Endodermal cell (in vitro differentiated cells): ENCODE measurements around the gene AKT3. TPM values are rescaled to one million over a fixed set of nuclear protein-coding genes. Genes with fewer than 3 reads are reported as not detected.
"Not testable (repeated sequence)": the region's sequence is repeated elsewhere in the genome, so short reads cannot be mapped to it uniquely, and the experiment has no call there.

Experiments
- DNase-seq: peaks from one replicate; pipeline ENCODE4 v3.0.0-alpha.2; 2017
- H3K27ac ChIP-seq: 2 replicates; pipeline ENCODE4 v1.5.1; 2013; ENCODE audit warnings: mild to moderate bottlenecking, low read depth, low read length, moderate library complexity
- H3K27me3 ChIP-seq: 2 replicates; pipeline ENCODE4 v1.6.1; 2013; ENCODE audit warnings: mild to moderate bottlenecking, low read length, moderate library complexity; ENCODE audit not compliant: insufficient read depth, control insufficient read depth, poor library complexity, severe bottlenecking
- H3K36me3 ChIP-seq: 2 replicates; pipeline ENCODE4 v1.7.0; 2013; ENCODE audit warnings: mild to moderate bottlenecking, low read length, moderate library complexity; ENCODE audit not compliant: control insufficient read depth, insufficient read depth
- H3K4me1 ChIP-seq: one replicate; pipeline ENCODE4 v1.7.0; 2013; ENCODE audit warnings: low read length; ENCODE audit not compliant: control insufficient read depth, insufficient read depth
- H3K4me3 ChIP-seq: 2 replicates; pipeline ENCODE4 v1.5.1; 2013; ENCODE audit warnings: mild to moderate bottlenecking, low read length, moderate library complexity
- H3K9ac ChIP-seq: 2 replicates; pipeline ENCODE4 v1.6.1; 2013; ENCODE audit warnings: mild to moderate bottlenecking, low read length, moderate library complexity; ENCODE audit not compliant: poor library complexity, severe bottlenecking; ENCODE audit errors: extremely low read depth
- H3K9me3 ChIP-seq: 2 replicates; pipeline ENCODE4 v1.6.1; 2013; ENCODE audit warnings: mild to moderate bottlenecking, low read length, moderate library complexity; ENCODE audit not compliant: control insufficient read depth
- H3K27ac Mint-ChIP-seq: 2 replicates; pipeline ENCODE4 v1.8.0; 2020; ENCODE audit warnings: mixed read lengths
- H3K27me3 Mint-ChIP-seq: 2 replicates; pipeline ENCODE4 v1.8.0; 2021; ENCODE audit warnings: mild to moderate bottlenecking, mixed read lengths; ENCODE audit not compliant: insufficient read depth
- H3K36me3 Mint-ChIP-seq: 2 replicates; pipeline ENCODE4 v1.8.0; 2020; ENCODE audit warnings: low read depth, mixed read lengths
- H3K4me1 Mint-ChIP-seq: 2 replicates; pipeline ENCODE4 v1.8.0; 2020; ENCODE audit warnings: mixed read lengths
- H3K4me3 Mint-ChIP-seq: 2 replicates; pipeline ENCODE4 v1.8.0; 2020; ENCODE audit warnings: mild to moderate bottlenecking, moderate library complexity, mixed read lengths
- H3K9me3 Mint-ChIP-seq: 2 replicates; pipeline ENCODE4 v1.8.0; 2020; ENCODE audit warnings: mild to moderate bottlenecking, mixed read lengths
- WGBS, 2 experiments: methylation state at CpG; one replicate each; pipeline versions ENCODE4 v1.1.5 to v1.1.7; 2013; ENCODE audit warnings: missing lambda C conversion rate in 2 of 2, mixed read lengths in 1 of 2; ENCODE audit not compliant: insufficient coverage in 1 of 2, insufficient read length in 1 of 2; 5-methylcytosine and 5-hydroxymethylcytosine counted together
- total RNA-seq, 2 donors: library from RNA; stranded (reverse); fragmentation: NEBNext Ultra II Directional in 1 of 2; extraction: Animal tissue kit (Norgen Biotek cat#: 25700) in 1 of 2; gene quantifications; 2 replicates in 1 of 2; 3 replicates in 1 of 2; pipeline ENCODE4 v1.2.1, GENCODE V29; 2021
- TF ChIP-seq, protein P1 (sequence below): fragments of 200-600 bp; sonication (generic); conservative IDR thresholded peaks from 2 replicates; pipeline ENCODE4 v1.5.0; 2021; ENCODE audit warnings: antibody characterized with exemption, mild to moderate bottlenecking

The AKT3 gene
- total RNA-seq, 2 donors from 2014 or later: 38.2 to 49.1 TPM

DNA sequence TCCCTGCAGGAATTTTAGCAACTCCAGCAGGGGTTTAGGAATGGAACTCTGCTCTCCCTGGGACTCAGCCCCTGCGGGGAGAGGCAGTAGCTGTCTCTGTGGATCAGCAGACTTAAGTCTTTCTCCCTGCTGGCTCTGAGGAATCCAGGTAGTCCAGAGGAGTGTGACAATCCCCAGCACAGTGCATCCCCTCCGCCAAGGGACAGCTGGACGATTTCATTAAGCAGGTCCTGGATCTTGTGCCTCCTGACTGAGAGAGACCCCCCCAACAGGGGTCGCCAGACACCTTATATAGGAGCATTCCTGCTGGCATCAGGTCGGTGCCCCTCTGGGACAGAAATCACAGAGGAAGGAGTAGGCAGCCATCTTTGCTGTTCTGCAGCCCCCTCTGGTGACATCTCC, 30.6 kb downstream of the AKT3 start:
- DNase-seq: peak; percentile 85
- no peak overlapping the region for H3K4me3 ChIP-seq
- WGBS, 2 experiments: 79 to 80% methylated on average over 5 of the region's 5 CpGs
- Mint-ChIP-seq H3K4me1 (no peaks in the 10 kb centered on the region), H3K9me3 (peaks cover 37% of the 10 kb centered on the region), H3K27ac (peak overlapping the region; percentile 37), H3K36me3 (peaks cover 36% of the 10 kb centered on the region), H3K4me3 (no peak overlapping the region), H3K27me3 (no peaks in the 10 kb centered on the region)
- H3K4me1 ChIP-seq: peaks cover 8% of the 10 kb centered on the region
- TF ChIP-seq, protein P1, sequence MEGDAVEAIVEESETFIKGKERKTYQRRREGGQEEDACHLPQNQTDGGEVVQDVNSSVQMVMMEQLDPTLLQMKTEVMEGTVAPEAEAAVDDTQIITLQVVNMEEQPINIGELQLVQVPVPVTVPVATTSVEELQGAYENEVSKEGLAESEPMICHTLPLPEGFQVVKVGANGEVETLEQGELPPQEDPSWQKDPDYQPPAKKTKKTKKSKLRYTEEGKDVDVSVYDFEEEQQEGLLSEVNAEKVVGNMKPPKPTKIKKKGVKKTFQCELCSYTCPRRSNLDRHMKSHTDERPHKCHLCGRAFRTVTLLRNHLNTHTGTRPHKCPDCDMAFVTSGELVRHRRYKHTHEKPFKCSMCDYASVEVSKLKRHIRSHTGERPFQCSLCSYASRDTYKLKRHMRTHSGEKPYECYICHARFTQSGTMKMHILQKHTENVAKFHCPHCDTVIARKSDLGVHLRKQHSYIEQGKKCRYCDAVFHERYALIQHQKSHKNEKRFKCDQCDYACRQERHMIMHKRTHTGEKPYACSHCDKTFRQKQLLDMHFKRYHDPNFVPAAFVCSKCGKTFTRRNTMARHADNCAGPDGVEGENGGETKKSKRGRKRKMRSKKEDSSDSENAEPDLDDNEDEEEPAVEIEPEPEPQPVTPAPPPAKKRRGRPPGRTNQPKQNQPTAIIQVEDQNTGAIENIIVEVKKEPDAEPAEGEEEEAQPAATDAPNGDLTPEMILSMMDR: peak; percentile 54
- peaks cover 24% of the 10 kb centered on the region for H3K9me3 ChIP-seq
- H3K27me3 ChIP-seq: no peaks in the 10 kb centered on the region
- H3K9ac ChIP-seq: no peak overlapping the region
- peaks cover 3% of the 10 kb centered on the region for H3K36me3 ChIP-seq
- H3K27ac ChIP-seq: no peak overlapping the region

DNA sequence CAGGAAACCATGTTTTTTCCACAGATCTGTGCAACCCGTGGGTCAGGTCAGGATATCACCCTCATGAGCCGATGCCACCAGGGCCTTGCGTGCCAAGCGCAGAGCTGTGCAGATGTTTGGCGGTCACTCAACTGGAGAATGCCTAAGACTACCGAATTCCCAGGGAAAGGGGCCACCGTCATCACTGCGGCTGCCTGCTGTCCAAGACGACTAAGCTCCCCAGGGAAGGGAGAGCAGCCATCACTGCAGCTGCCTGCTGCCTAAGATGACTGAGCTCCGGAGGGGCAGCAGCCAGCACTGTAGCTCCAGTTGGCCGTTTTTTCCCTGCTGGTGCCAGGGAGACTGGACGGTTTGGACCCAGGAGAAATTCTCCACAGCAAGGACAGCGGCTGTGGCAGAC, 31.1 kb downstream of the AKT3 start:
- no peak for DNase-seq

DNA sequence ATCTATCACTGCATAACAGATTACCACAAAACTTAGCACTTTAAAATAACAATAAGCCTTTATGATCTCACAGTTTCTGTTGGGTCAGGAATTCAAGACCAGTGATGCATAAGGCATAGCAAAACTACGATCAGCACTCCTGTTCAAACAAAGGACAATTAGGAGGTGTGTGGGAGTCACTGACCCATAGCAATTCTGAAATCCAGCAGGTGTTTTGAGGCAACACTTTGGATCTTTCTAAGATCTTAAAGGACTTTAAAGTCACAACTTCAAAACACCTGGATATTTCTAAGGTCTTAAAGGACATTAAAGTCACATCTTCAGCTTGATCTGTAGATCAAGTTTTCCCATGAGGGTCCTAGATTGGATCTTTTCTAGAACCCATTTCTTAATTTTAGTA, 35.3 kb downstream of the AKT3 start:
- no peak for DNase-seq
- H3K4me1 ChIP-seq: peaks cover 7% of the 10 kb centered on the region
- H3K36me3 ChIP-seq: peaks cover 3% of the 10 kb centered on the region
- peaks cover 20% of the 10 kb centered on the region for H3K9me3 ChIP-seq
- Mint-ChIP-seq H3K4me3 (no peak overlapping the region), H3K4me1 (no peaks in the 10 kb centered on the region), H3K36me3 (peaks cover 30% of the 10 kb centered on the region), H3K9me3 (peaks cover 25% of the 10 kb centered on the region), H3K27me3 (no peaks in the 10 kb centered on the region), H3K27ac (no peak overlapping the region)
- no peak overlapping the region for H3K4me3 ChIP-seq
- H3K27me3 ChIP-seq: no peaks in the 10 kb centered on the region
- no peak overlapping the region for H3K27ac ChIP-seq
- TF ChIP-seq, protein P1: no peak
- no peak overlapping the region for H3K9ac ChIP-seq
- 83 to 94% methylated on average over 1 of the region's 1 CpG for whole genome bisulfite sequencing, 2 experiments

More for the DNA sequence above, 31.1 kb downstream of the AKT3 start:
- no peak overlapping the region for H3K4me3 ChIP-seq
- peaks cover 3% of the 10 kb centered on the region for H3K36me3 ChIP-seq
- H3K27ac Mint-ChIP-seq: no peak overlapping the region
- no peaks in the 10 kb centered on the region for H3K27me3 Mint-ChIP-seq
- H3K9me3 Mint-ChIP-seq: peaks cover 39% of the 10 kb centered on the region
- TF ChIP-seq, protein P1: no peak
- H3K4me1 ChIP-seq: peaks cover 8% of the 10 kb centered on the region
- H3K4me3 Mint-ChIP-seq: no peak overlapping the region
- WGBS, 2 experiments: 88% methylated on average over 8 to 13 of the region's 13 CpGs
- no peak overlapping the region for H3K27ac ChIP-seq
- H3K36me3 Mint-ChIP-seq: peaks cover 37% of the 10 kb centered on the region
- no peak overlapping the region for H3K9ac ChIP-seq
- no peaks in the 10 kb centered on the region for H3K4me1 Mint-ChIP-seq
- no peaks in the 10 kb centered on the region for H3K27me3 ChIP-seq
- H3K9me3 ChIP-seq: peaks cover 25% of the 10 kb centered on the region

DNA sequence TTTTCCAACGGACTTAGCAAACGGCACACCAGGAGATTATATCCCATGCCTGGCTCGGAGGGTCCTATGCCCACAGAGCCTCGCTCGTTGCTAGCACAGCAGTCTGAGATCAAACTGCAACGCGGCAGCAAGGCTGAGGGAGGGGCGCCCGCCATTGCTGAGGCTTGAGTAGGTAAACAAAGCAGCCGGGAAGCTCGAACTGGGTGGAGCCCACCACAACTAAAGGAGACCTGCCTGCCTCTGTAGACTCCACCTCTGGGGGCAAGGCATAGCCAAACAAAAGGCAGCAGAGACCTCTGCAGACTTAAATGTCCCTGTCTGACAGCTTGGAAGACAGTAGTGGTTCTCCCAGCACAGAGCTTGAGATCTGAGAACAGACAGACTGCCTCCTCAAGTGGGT, 42.7 kb downstream of the AKT3 start:
- not testable (repeated sequence) for DNase-seq, H3K27me3 Mint-ChIP-seq, H3K9ac ChIP-seq, H3K27ac Mint-ChIP-seq, H3K27ac ChIP-seq, H3K4me3 Mint-ChIP-seq, H3K4me1 Mint-ChIP-seq, H3K4me1 ChIP-seq, H3K4me3 ChIP-seq, H3K36me3 ChIP-seq, H3K27me3 ChIP-seq, H3K9me3 ChIP-seq
- Mint-ChIP-seq H3K36me3 (peaks cover 45% of the 10 kb centered on the region), H3K9me3 (peaks cover 38% of the 10 kb centered on the region)
- 93 to 97% methylated on average over 5 to 11 of the region's 11 CpGs for WGBS, 2 experiments
